HepG2 (cell line): ENCODE measurements around the gene CKAP5. TPM values are rescaled to one million over a fixed set of nuclear protein-coding genes. Genes with fewer than 3 reads are reported as not detected.

Source experiments
- ARNTL ChIP-seq: sonication (generic); formaldehyde crosslinking; IDR thresholded peaks from 2 replicates; pipeline ENCODE4 v1.4.0; 2020; ENCODE audit warnings: mild to moderate bottlenecking, missing genetic modification reagents
- ATF3 ChIP-seq: sonication (generic); formaldehyde crosslinking; IDR thresholded peaks from 2 replicates; pipeline ENCODE4 v1.4.0; 2020; ENCODE audit warnings: missing genetic modification reagents
- FIP1L1 ChIP-seq: fragments of 200-400 bp; formaldehyde crosslinking; IDR thresholded peaks from 2 replicates; pipeline ENCODE4 v1.6.1; 2018; ENCODE audit warnings: low read depth, mild to moderate bottlenecking, low read length, moderate library complexity, borderline replicate concordance; ENCODE audit not compliant: insufficient read depth
- GTF2F1 ChIP-seq: fragments of 150-350 bp; IDR thresholded peaks from 2 replicates; pipeline ENCODE4 v1.6.1; 2014; ENCODE audit warnings: low read length
- IKZF4 ChIP-seq: sonication (generic); formaldehyde crosslinking; IDR thresholded peaks from 2 replicates; pipeline ENCODE4 v1.5.1; 2020; ENCODE audit warnings: borderline replicate concordance, mild to moderate bottlenecking, low read depth, missing genetic modification reagents; ENCODE audit errors: not compliant biosample characterization
- KMT2A ChIP-seq: sonication (generic); formaldehyde crosslinking; IDR thresholded peaks from 2 replicates; pipeline ENCODE4 v1.4.0; 2020; ENCODE audit warnings: missing genetic modification reagents
- SUZ12 ChIP-seq: fragments of 150-350 bp; IDR thresholded peaks from 2 replicates; pipeline ENCODE4 v1.6.1; 2014; ENCODE audit warnings: low read depth, low read length
- TAF15 ChIP-seq: fragments of 200-400 bp; formaldehyde crosslinking; IDR thresholded peaks from one replicate; pipeline ENCODE4 v1.6.1; 2018; ENCODE audit warnings: mild to moderate bottlenecking, low read depth, low read length; ENCODE audit not compliant: poor library complexity, severe bottlenecking
- THRA ChIP-seq: sonication (generic); formaldehyde crosslinking; IDR thresholded peaks from 2 replicates; pipeline ENCODE4 v1.4.0; 2020; ENCODE audit warnings: missing genetic modification reagents, borderline replicate concordance
- YEATS4 ChIP-seq: sonication (generic); formaldehyde crosslinking; IDR thresholded peaks from 2 replicates; pipeline ENCODE4 v1.4.0; 2020; ENCODE audit warnings: missing genetic modification reagents, borderline replicate concordance
- ZNF558 ChIP-seq: sonication (generic); formaldehyde crosslinking; IDR thresholded peaks from 2 replicates; pipeline ENCODE4 v1.9.0; 2022; ENCODE audit warnings: mild to moderate bottlenecking, missing genetic modification reagents, borderline replicate concordance
- ZNF598 ChIP-seq: sonication (generic); formaldehyde crosslinking; IDR thresholded peaks from 2 replicates; pipeline ENCODE4 v1.5.1; 2020; ENCODE audit warnings: mild to moderate bottlenecking, missing genetic modification reagents, borderline replicate concordance
- ZNF724P ChIP-seq: sonication (generic); formaldehyde crosslinking; IDR thresholded peaks from 2 replicates; pipeline ENCODE4 v1.8.0; 2022; ENCODE audit warnings: missing genetic modification reagents, borderline replicate concordance
- polyA plus RNA-seq, 8 experiments: library from polyadenylated mRNA; depleted of rRNA in 3 of 8; stranded (reverse) in 7 of 8; unstranded in 1 of 8; fragments of >200 nt; fragmentation: Illumina TruSeq in 4 of 8; extraction: Trizol in 4 of 8; gene quantifications; 2 replicates each; pipeline versions ENCODE4 v1.2.1 to v1.2.3, GENCODE V29; 2011 to 2016; ENCODE audit warnings: low read depth in 4 of 8, missing spikeins in 1 of 8, mixed read lengths in 1 of 8; ENCODE audit not compliant: insufficient read depth in 1 of 8
- total RNA-seq, 5 experiments: library from RNA; depleted of rRNA; stranded (reverse); fragments of >200 nt; fragmentation: Illumina TruSeq; extraction: Trizol; gene quantifications; 2 replicates each; pipeline ENCODE4 v1.2.3, GENCODE V29; 2016; ENCODE audit warnings: low read depth in 1 of 5
- TF ChIP-seq, protein P1 (sequence below): sonication (generic); formaldehyde crosslinking; IDR thresholded peaks from 2 replicates; pipeline ENCODE4 v1.5.0; 2020; ENCODE audit warnings: mild to moderate bottlenecking, missing genetic modification reagents
- TF ChIP-seq, protein P2 (sequence below): sonication (generic); formaldehyde crosslinking; IDR thresholded peaks from 2 replicates; pipeline ENCODE4 v1.4.0; 2020; ENCODE audit warnings: low read depth, missing genetic modification reagents

The CKAP5 gene
- total and polyA plus RNA-seq, 2 of the 13 experiments (the other 11 are each of a cell fraction or from before 2014, with no cell fraction given), result 79.2 to 103 TPM

DNA sequence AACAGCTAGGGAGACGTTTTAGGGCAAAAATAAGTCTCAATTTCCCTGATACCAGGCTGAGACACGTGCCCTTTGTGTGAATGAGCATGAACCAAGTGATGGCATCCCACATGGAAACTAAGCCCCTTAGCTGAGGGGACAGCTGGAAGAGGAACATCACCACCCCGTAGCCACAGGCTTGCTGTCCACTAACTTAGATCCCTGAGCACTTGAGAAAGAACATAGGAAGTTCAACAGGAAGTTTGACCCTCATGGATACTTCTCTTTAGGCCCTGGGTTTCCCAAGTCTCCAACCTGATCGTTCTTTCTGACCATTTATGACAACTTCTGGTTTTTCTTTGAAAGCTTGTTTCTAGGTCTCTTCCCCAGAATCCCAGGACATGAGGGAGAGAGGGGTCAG is 11.6 kb upstream of the CKAP5 start (continued):
- TF ChIP-seq ARNTL (CRISPR knock-in tag) (no peak), THRA (CRISPR knock-in tag) (no peak), ZNF724P (CRISPR knock-in tag) (no peak), ZNF598 (CRISPR knock-in tag) (no peak), GTF2F1 (no peak), YEATS4 (CRISPR knock-in tag) (no peak), KMT2A (CRISPR knock-in tag) (no peak), SUZ12 (no peak), ZNF558 (CRISPR knock-in tag) (no peak), FIP1L1 (no peak), IKZF4 (CRISPR knock-in tag) (no peak), TAF15 (no peak), ATF3 (CRISPR knock-in tag) (no peak)
- TF ChIP-seq, protein P1, sequence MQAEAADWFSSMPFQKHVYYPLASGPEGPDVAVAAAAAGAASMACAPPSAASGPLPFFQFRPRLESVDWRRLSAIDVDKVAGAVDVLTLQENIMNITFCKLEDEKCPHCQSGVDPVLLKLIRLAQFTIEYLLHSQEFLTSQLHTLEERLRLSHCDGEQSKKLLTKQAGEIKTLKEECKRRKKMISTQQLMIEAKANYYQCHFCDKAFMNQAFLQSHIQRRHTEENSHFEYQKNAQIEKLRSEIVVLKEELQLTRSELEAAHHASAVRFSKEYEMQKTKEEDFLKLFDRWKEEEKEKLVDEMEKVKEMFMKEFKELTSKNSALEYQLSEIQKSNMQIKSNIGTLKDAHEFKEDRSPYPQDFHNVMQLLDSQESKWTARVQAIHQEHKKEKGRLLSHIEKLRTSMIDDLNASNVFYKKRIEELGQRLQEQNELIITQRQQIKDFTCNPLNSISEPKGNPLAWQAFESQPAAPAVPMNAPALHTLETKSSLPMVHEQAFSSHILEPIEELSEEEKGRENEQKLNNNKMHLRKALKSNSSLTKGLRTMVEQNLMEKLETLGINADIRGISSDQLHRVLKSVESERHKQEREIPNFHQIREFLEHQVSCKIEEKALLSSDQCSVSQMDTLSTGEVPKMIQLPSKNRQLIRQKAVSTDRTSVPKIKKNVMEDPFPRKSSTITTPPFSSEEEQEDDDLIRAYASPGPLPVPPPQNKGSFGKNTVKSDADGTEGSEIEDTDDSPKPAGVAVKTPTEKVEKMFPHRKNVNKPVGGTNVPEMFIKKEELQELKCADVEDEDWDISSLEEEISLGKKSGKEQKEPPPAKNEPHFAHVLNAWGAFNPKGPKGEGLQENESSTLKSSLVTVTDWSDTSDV (CRISPR knock-in tag), result no peak
- TF ChIP-seq, protein P2, sequence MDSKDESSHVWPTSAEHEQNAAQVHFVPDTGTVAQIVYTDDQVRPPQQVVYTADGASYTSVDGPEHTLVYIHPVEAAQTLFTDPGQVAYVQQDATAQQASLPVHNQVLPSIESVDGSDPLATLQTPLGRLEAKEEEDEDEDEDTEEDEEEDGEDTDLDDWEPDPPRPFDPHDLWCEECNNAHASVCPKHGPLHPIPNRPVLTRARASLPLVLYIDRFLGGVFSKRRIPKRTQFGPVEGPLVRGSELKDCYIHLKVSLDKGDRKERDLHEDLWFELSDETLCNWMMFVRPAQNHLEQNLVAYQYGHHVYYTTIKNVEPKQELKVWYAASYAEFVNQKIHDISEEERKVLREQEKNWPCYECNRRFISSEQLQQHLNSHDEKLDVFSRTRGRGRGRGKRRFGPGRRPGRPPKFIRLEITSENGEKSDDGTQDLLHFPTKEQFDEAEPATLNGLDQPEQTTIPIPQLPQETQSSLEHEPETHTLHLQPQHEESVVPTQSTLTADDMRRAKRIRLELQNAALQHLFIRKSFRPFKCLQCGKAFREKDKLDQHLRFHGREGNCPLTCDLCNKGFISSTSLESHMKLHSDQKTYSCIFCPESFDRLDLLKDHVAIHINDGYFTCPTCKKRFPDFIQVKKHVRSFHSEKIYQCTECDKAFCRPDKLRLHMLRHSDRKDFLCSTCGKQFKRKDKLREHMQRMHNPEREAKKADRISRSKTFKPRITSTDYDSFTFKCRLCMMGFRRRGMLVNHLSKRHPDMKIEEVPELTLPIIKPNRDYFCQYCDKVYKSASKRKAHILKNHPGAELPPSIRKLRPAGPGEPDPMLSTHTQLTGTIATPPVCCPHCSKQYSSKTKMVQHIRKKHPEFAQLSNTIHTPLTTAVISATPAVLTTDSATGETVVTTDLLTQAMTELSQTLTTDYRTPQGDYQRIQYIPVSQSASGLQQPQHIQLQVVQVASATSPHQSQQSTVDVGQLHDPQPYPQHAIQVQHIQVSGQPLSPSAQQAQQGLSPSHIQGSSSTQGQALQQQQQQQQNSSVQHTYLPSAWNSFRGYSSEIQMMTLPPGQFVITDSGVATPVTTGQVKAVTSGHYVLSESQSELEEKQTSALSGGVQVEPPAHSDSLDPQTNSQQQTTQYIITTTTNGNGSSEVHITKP (CRISPR knock-in tag), result no peak
